GM19025 (cell line): ENCODE data around the gene OSBPL10.

Source experiments
- ATAC-seq: cut with Tn5 transposase; IDR thresholded peaks from one replicate; pipeline ENCODE4 v1.9.1; 2021; ENCODE audit warnings: mild to moderate bottlenecking, low read depth, moderate library complexity; ENCODE audit not compliant: unreplicated experiment

The OSBPL10 gene

GRCh38 chr3:31959951-31960792, 20.9 kb downstream of the OSBPL10 start:
- ATAC-seq = no peak

GRCh38 chr3:31959251-31959650, 21.8 kb downstream of the OSBPL10 start:
- no peak for ATAC-seq

GRCh38 chr3:31958701-31959152, 22.3 kb downstream of the OSBPL10 start:
- no peak for ATAC-seq

- ATAC-seq = no peak
Measured at GRCh38 chr3:31957106-31957505, 24.0 kb downstream of the OSBPL10 start.

GRCh38 chr3:31955581-31955980, 25.5 kb downstream of the OSBPL10 start:
- no peak for ATAC-seq

- ATAC-seq = no peak
Measured at GRCh38 chr3:31953636-31954035, 27.4 kb downstream of the OSBPL10 start.

GRCh38 chr3:31953091-31953490, 28.0 kb downstream of the OSBPL10 start:
- no peak for ATAC-seq

- peak; percentile 62 for ATAC-seq
Measured at GRCh38 chr3:31952205-31952604, 28.9 kb downstream of the OSBPL10 start.

GRCh38 chr3:31948280-31948679, 32.8 kb downstream of the OSBPL10 start:
- no peak for ATAC-seq

- no peak for ATAC-seq
Measured at GRCh38 chr3:31947671-31948091, 33.4 kb downstream of the OSBPL10 start.

GRCh38 chr3:31947162-31947561, 33.9 kb downstream of the OSBPL10 start:
- no peak for ATAC-seq

- ATAC-seq = no peak
Measured at GRCh38 chr3:31946484-31947081, 34.5 kb downstream of the OSBPL10 start.

GRCh38 chr3:31945738-31946052, 35.4 kb downstream of the OSBPL10 start:
- ATAC-seq = no peak

GRCh38 chr3:31943041-31943440, 38.0 kb downstream of the OSBPL10 start:
- no peak for ATAC-seq

- ATAC-seq = no peak
Measured at GRCh38 chr3:31942446-31942845, 38.6 kb downstream of the OSBPL10 start.

- ATAC-seq = no peak
Measured at GRCh38 chr3:31937225-31937624, 43.8 kb downstream of the OSBPL10 start.

GRCh38 chr3:31936420-31937060, 44.5 kb downstream of the OSBPL10 start:
- ATAC-seq = no peak

- no peak for ATAC-seq
Measured at GRCh38 chr3:31934866-31935265, 46.2 kb downstream of the OSBPL10 start.

GRCh38 chr3:31934018-31934417, 47.0 kb downstream of the OSBPL10 start:
- ATAC-seq = no peak

GRCh38 chr3:31932990-31933389, 48.1 kb downstream of the OSBPL10 start:
- no peak for ATAC-seq

GRCh38 chr3:31929826-31930502, 51.1 kb downstream of the OSBPL10 start:
- ATAC-seq = no peak
